HepG2 (cell line): ENCODE results near the gene ZNF765. TPM values are rescaled to one million over a fixed set of nuclear protein-coding genes. Genes with fewer than 3 reads are reported as not detected.

Source experiments
- BRD4 ChIP-seq: sonication (generic); formaldehyde crosslinking; IDR thresholded peaks from 2 replicates; pipeline ENCODE4 v1.4.0; 2020; ENCODE audit warnings: missing genetic modification reagents
- GABPB1 ChIP-seq: IDR thresholded peaks from 2 replicates; pipeline ENCODE4 v1.6.1; 2016; ENCODE audit warnings: mild to moderate bottlenecking, missing genetic modification reagents, moderate library complexity, missing compliant biosample characterization
- HHEX ChIP-seq: IDR thresholded peaks from 2 replicates; pipeline ENCODE4 v1.6.1; 2016; ENCODE audit warnings: control low read depth
- HNRNPUL1 ChIP-seq: fragments of 200-400 bp; formaldehyde crosslinking; IDR thresholded peaks from 2 replicates; pipeline ENCODE4 v1.6.1; 2017; ENCODE audit warnings: low read depth, mild to moderate bottlenecking, low read length, moderate library complexity
- SAP130 ChIP-seq: IDR thresholded peaks from 2 replicates; pipeline ENCODE4 v1.6.1; 2016; ENCODE audit warnings: low read depth
- THAP11 ChIP-seq: IDR thresholded peaks from 2 replicates; pipeline ENCODE4 v1.6.1; 2016; ENCODE audit warnings: missing biosample characterization, missing genetic modification reagents
- ZBTB39 ChIP-seq: sonication (generic); formaldehyde crosslinking; IDR thresholded peaks from 2 replicates; pipeline ENCODE4 v1.5.0; 2020; ENCODE audit warnings: missing genetic modification reagents
- ZFP36L1 ChIP-seq: sonication (generic); formaldehyde crosslinking; IDR thresholded peaks from 2 replicates; pipeline ENCODE4 v1.8.0; 2022; ENCODE audit warnings: mild to moderate bottlenecking, missing genetic modification reagents, moderate library complexity
- ZNF644 ChIP-seq: IDR thresholded peaks from 2 replicates; pipeline ENCODE4 v1.6.1; 2016; ENCODE audit warnings: low read depth
- ZNF747 ChIP-seq: sonication (generic); formaldehyde crosslinking; IDR thresholded peaks from 2 replicates; pipeline ENCODE4 v1.8.1; 2023; ENCODE audit warnings: missing genetic modification reagents, mild to moderate bottlenecking, borderline replicate concordance
- ZZZ3 ChIP-seq: sonication (generic); formaldehyde crosslinking; IDR thresholded peaks from 2 replicates; pipeline ENCODE4 v1.4.0; 2020; ENCODE audit warnings: missing genetic modification reagents, mild to moderate bottlenecking, borderline replicate concordance
- polyA plus RNA-seq, 8 experiments: library from polyadenylated mRNA; depleted of rRNA in 3 of 8; stranded (reverse) in 7 of 8; unstranded in 1 of 8; fragments of >200 nt; fragmentation: Illumina TruSeq in 4 of 8; extraction: Trizol in 4 of 8; gene quantifications; 2 replicates each; pipeline versions ENCODE4 v1.2.1 to v1.2.3, GENCODE V29; 2011 to 2016; ENCODE audit warnings: low read depth in 4 of 8, missing spikeins in 1 of 8, mixed read lengths in 1 of 8; ENCODE audit not compliant: insufficient read depth in 1 of 8
- total RNA-seq, 5 experiments: library from RNA; depleted of rRNA; stranded (reverse); fragments of >200 nt; fragmentation: Illumina TruSeq; extraction: Trizol; gene quantifications; 2 replicates each; pipeline ENCODE4 v1.2.3, GENCODE V29; 2016; ENCODE audit warnings: low read depth in 1 of 5
- TF ChIP-seq, protein P1 (sequence below): sonication (generic); formaldehyde crosslinking; IDR thresholded peaks from 2 replicates; pipeline ENCODE4 v1.4.0; 2020; ENCODE audit warnings: mild to moderate bottlenecking, missing genetic modification reagents
- TF ChIP-seq, protein P2 (sequence below): sonication (generic); formaldehyde crosslinking; IDR thresholded peaks from 2 replicates; pipeline ENCODE4 v1.9.0; 2021; ENCODE audit warnings: missing genetic modification reagents, borderline replicate concordance
- TF ChIP-seq, protein P3 (sequence below): sonication (generic); formaldehyde crosslinking; IDR thresholded peaks from 2 replicates; pipeline ENCODE4 v1.4.0; 2020; ENCODE audit warnings: missing genetic modification reagents, borderline replicate concordance
- TF ChIP-seq, protein P4 (sequence below): sonication (generic); formaldehyde crosslinking; IDR thresholded peaks from 2 replicates; pipeline ENCODE4 v1.4.0; 2020; ENCODE audit warnings: missing genetic modification reagents

The ZNF765 gene
- total and polyA plus RNA-seq, 2 of the 13 experiments (the other 11 are each of a cell fraction or from before 2014, with no cell fraction given): 5.0 to 14.5 TPM

DNA sequence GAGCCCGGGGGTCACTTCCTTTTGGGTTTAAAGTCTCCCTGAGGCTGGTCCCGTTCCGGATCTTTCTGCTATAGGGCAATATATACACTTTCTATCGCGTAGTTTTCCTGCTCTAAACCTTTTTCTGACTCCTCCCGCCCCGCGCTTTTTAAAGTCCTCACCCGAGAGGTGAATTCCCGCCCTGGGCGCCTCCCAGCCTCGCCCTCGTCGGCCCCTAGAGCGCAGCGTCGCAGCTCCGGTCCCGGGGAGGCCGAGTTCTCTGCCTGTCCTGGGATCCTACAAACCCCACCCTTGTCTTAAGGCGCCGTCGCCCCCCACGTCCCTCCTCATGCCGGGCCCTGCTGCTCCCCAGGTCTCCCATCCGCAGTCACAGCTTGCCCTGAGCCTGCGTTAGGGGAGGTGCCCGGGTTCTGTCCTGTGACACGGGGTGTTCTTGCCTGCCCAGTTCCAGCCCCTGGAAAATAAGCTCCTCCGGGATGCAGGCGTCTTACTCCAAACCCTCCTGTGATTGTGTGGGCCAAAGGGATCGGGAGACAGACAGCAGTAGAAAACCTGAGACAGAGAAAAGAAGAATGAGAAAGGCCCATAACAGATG, 29.0 kb upstream of the ZNF765 start (continued):
- TF ChIP-seq, protein P1, sequence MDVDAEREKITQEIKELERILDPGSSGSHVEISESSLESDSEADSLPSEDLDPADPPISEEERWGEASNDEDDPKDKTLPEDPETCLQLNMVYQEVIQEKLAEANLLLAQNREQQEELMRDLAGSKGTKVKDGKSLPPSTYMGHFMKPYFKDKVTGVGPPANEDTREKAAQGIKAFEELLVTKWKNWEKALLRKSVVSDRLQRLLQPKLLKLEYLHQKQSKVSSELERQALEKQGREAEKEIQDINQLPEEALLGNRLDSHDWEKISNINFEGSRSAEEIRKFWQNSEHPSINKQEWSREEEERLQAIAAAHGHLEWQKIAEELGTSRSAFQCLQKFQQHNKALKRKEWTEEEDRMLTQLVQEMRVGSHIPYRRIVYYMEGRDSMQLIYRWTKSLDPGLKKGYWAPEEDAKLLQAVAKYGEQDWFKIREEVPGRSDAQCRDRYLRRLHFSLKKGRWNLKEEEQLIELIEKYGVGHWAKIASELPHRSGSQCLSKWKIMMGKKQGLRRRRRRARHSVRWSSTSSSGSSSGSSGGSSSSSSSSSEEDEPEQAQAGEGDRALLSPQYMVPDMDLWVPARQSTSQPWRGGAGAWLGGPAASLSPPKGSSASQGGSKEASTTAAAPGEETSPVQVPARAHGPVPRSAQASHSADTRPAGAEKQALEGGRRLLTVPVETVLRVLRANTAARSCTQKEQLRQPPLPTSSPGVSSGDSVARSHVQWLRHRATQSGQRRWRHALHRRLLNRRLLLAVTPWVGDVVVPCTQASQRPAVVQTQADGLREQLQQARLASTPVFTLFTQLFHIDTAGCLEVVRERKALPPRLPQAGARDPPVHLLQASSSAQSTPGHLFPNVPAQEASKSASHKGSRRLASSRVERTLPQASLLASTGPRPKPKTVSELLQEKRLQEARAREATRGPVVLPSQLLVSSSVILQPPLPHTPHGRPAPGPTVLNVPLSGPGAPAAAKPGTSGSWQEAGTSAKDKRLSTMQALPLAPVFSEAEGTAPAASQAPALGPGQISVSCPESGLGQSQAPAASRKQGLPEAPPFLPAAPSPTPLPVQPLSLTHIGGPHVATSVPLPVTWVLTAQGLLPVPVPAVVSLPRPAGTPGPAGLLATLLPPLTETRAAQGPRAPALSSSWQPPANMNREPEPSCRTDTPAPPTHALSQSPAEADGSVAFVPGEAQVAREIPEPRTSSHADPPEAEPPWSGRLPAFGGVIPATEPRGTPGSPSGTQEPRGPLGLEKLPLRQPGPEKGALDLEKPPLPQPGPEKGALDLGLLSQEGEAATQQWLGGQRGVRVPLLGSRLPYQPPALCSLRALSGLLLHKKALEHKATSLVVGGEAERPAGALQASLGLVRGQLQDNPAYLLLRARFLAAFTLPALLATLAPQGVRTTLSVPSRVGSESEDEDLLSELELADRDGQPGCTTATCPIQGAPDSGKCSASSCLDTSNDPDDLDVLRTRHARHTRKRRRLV: no peak
- TF ChIP-seq, protein P2, sequence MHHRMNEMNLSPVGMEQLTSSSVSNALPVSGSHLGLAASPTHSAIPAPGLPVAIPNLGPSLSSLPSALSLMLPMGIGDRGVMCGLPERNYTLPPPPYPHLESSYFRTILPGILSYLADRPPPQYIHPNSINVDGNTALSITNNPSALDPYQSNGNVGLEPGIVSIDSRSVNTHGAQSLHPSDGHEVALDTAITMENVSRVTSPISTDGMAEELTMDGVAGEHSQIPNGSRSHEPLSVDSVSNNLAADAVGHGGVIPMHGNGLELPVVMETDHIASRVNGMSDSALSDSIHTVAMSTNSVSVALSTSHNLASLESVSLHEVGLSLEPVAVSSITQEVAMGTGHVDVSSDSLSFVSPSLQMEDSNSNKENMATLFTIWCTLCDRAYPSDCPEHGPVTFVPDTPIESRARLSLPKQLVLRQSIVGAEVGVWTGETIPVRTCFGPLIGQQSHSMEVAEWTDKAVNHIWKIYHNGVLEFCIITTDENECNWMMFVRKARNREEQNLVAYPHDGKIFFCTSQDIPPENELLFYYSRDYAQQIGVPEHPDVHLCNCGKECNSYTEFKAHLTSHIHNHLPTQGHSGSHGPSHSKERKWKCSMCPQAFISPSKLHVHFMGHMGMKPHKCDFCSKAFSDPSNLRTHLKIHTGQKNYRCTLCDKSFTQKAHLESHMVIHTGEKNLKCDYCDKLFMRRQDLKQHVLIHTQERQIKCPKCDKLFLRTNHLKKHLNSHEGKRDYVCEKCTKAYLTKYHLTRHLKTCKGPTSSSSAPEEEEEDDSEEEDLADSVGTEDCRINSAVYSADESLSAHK: no peak
- TF ChIP-seq SAP130 (CRISPR knock-in tag): peak; percentile 9
- TF ChIP-seq ZFP36L1: no peak
- no peak for TF ChIP-seq ZBTB39 (CRISPR knock-in tag)
- no peak for TF ChIP-seq HHEX (CRISPR knock-in tag)
- peak; percentile 7; the same call in 1 of the 2 replicates for TF ChIP-seq GABPB1 (CRISPR knock-in tag)
- no peak for TF ChIP-seq ZZZ3 (CRISPR knock-in tag)
- TF ChIP-seq ZNF644 (CRISPR knock-in tag): no peak
- TF ChIP-seq HNRNPUL1: no peak
- TF ChIP-seq, protein P3, sequence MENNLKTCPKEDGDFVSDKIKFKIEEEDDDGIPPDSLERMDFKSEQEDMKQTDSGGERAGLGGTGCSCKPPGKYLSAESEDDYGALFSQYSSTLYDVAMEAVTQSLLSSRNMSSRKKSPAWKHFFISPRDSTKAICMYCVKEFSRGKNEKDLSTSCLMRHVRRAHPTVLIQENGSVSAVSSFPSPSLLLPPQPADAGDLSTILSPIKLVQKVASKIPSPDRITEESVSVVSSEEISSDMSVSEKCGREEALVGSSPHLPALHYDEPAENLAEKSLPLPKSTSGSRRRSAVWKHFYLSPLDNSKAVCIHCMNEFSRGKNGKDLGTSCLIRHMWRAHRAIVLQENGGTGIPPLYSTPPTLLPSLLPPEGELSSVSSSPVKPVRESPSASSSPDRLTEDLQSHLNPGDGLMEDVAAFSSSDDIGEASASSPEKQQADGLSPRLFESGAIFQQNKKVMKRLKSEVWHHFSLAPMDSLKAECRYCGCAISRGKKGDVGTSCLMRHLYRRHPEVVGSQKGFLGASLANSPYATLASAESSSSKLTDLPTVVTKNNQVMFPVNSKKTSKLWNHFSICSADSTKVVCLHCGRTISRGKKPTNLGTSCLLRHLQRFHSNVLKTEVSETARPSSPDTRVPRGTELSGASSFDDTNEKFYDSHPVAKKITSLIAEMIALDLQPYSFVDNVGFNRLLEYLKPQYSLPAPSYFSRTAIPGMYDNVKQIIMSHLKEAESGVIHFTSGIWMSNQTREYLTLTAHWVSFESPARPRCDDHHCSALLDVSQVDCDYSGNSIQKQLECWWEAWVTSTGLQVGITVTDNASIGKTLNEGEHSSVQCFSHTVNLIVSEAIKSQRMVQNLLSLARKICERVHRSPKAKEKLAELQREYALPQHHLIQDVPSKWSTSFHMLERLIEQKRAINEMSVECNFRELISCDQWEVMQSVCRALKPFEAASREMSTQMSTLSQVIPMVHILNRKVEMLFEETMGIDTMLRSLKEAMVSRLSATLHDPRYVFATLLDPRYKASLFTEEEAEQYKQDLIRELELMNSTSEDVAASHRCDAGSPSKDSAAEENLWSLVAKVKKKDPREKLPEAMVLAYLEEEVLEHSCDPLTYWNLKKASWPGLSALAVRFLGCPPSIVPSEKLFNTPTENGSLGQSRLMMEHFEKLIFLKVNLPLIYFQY: no peak
- TF ChIP-seq BRD4 (CRISPR knock-in tag): no peak
- TF ChIP-seq THAP11 (CRISPR knock-in tag): no peak
- TF ChIP-seq, protein P4, sequence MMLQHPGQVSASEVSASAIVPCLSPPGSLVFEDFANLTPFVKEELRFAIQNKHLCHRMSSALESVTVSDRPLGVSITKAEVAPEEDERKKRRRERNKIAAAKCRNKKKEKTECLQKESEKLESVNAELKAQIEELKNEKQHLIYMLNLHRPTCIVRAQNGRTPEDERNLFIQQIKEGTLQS (CRISPR knock-in tag): no peak
- TF ChIP-seq ZNF747 (CRISPR knock-in tag): no peak
